AG10803 (cell line): ENCODE results near the gene MED17.
A peak's percentile ranks its signal among the peaks of the same experiment; 100 is the strongest.
"Not testable (repeated sequence)": the region's sequence is repeated elsewhere in the genome, so short reads cannot be mapped to it uniquely, and the experiment has no call there.

Experiments
- DNase-seq: peaks from one replicate; pipeline ENCODE4 v3.0.0; 2010; ENCODE audit warnings: low read depth
- H3K4me3 ChIP-seq: 2 replicates; pipeline ENCODE4 v1.5.1; 2011; ENCODE audit warnings: mild to moderate bottlenecking, low read length, control low read depth
- TF ChIP-seq, protein P1 (sequence below): conservative IDR thresholded peaks from 2 replicates; pipeline ENCODE4 v1.5.1; 2011; ENCODE audit warnings: mild to moderate bottlenecking, low read length, control low read depth, inconsistent platforms

MED17 gene

GRCh38 chr11:93773601-93774200 is 10.4 kb upstream of the MED17 start:
- H3K4me3 ChIP-seq: no peak overlapping the region
- TF ChIP-seq, protein P1, sequence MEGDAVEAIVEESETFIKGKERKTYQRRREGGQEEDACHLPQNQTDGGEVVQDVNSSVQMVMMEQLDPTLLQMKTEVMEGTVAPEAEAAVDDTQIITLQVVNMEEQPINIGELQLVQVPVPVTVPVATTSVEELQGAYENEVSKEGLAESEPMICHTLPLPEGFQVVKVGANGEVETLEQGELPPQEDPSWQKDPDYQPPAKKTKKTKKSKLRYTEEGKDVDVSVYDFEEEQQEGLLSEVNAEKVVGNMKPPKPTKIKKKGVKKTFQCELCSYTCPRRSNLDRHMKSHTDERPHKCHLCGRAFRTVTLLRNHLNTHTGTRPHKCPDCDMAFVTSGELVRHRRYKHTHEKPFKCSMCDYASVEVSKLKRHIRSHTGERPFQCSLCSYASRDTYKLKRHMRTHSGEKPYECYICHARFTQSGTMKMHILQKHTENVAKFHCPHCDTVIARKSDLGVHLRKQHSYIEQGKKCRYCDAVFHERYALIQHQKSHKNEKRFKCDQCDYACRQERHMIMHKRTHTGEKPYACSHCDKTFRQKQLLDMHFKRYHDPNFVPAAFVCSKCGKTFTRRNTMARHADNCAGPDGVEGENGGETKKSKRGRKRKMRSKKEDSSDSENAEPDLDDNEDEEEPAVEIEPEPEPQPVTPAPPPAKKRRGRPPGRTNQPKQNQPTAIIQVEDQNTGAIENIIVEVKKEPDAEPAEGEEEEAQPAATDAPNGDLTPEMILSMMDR: no peak
- DNase-seq: no peak

GRCh38 chr11:93774560-93774959 is 9.5 kb upstream of the MED17 start:
- DNase-seq, H3K4me3 ChIP-seq: not testable (repeated sequence)

DNA sequence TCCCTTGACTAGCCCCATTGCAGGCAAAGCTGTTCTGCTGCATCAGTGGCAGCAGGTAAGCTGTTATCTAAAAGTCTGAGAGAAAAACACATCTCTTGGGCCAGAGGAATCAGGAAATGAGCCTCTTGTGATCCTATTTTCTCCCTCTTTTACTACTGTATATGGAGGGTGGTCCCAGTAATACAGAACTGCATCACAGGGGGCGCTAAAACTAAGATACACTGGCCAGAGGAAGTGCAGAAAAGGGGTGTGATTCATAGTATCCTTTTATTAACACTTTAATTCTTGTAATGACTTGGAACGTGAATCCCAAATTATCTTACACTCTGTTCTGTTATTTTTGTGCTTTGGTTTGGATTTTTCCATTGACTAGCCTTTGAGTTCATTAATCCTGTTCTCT is 8.8 kb upstream of the MED17 start:
- DNase-seq: no peak
- no peak overlapping the region for H3K4me3 ChIP-seq
- TF ChIP-seq, protein P1: peak; percentile 8; the same call in 1 of the 2 replicates

DNA sequence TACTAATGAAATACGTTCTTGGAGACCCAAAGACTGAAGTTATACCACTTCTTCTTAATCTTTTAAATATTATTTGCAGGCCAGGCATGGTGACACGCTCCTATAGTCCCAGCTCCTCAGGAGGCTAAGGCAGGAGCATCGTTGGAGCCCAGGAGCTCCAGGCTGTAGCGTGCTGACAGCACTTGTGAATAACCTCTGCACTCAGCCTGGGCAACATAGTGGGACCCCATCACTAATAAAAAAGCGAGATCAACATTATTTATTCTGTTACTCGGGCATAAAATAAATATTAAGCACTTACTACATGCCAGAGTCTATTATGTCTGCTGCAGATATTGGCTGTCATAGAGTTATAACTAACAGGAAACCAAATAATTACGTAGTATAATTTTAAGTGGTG is 720 bp upstream of the MED17 start:
- H3K4me3 ChIP-seq: peak overlapping the region; percentile 96
- TF ChIP-seq, protein P1: no peak
- DNase-seq: no peak

DNA sequence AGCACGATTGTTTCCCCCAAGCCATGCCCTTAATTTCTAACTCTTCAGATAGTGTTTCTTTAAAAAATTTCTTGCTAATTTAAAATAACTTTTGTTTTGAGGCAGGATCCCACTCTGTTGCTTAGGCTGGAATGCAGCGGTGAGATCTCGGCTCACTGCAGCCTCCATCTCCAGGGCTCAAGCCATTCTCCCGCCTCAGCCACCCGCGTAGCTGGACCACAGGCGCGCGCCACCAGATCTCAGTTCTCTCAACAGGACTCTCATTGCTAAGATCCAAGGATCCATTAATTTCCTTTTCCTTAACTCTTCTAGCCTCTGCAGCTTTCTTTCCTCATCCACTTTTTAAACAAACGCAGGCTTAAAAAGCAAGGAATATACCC is 327 bp upstream of the MED17 start:
- DNase-seq: no peak
- peak overlapping the region; percentile 96 for H3K4me3 ChIP-seq
- TF ChIP-seq, protein P1: no peak

- H3K4me3 ChIP-seq: peak overlapping the region; percentile 96
- no peak for DNase-seq
- TF ChIP-seq, protein P1: no peak
These were observed 866 bp downstream of the MED17 start for GRCh38 chr11:93784935-93785360.

DNA sequence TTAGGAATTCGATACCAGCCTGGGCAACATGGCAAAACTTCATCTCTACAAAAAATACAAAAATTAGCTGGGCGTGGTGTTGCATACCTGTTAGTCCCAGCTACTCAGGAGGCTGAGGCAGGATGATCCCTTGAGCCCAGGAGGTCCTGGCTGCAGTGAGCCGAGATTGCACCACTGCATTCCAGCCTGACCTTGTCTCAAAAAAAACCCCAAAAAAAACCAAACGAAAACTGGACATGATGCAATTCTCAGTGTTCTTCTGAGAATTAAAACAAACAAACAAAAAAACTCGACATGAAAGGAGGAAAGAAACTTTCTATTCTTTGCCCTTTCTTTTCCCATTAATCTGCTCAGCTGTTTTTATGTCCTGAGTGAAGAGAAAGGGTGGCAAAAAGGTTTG is 7.4 kb downstream of the MED17 start:
- DNase-seq: no peak
- TF ChIP-seq, protein P1: no peak
- H3K4me3 ChIP-seq: no peak overlapping the region
